K562 (cell line): ENCODE data around the gene RAD51D. TPM values are rescaled to one million over a fixed set of nuclear protein-coding genes. Genes with fewer than 3 reads are reported as not detected.
A peak's percentile ranks its signal among the peaks of the same experiment; 100 is the strongest.

Source experiments
- ATAC-seq: fragments of 200-7000 bp; cut with Tn5 transposase; 3 replicates; pipeline ENCODE4 v1.9.1; 2020; ENCODE audit warnings: moderate library complexity
- BruUV-seq: library from RNA; stranded (reverse); fragments of 400-500 nt; replicated peaks from 2 replicates; lab custom pipeline; 2021; lab: Mats Ljungman, UMichigan
- CTCF ChIA-PET: fragments of 300-600 bp; formaldehyde crosslinking; extraction: SDS; loops from one replicate; lab custom pipeline; 2021; ENCODE audit warnings: low intra/inter-chr PET ratio; lab: Yijun Ruan, JAX
- POLR2A ChIA-PET: fragments of 300-600, 350-650 bp; sonication (Branson Sonifier 250); formaldehyde crosslinking; extraction: SDS; loops from one replicate; lab custom pipeline; 2021; ENCODE audit warnings: antibody characterized with exemption, inconsistent platforms; lab: Yijun Ruan, JAX
- DNase-seq, 4 experiments: peaks; one replicate each; pipeline versions ENCODE4 v3.0.0 to v3.0.0-alpha.2; 2011 to 2018; ENCODE audit warnings: low spot score in 3 of 4, mixed read lengths in 3 of 4; ENCODE audit errors: extremely low read depth in 1 of 4
- FAIRE-seq: peaks from 2 replicates; lab custom pipeline; 2011; peaks lifted over from hg19 to GRCh38; lab: Jason Lieb, UNC
- H2AFZ ChIP-seq: 2 replicates; pipeline ENCODE4 v1.6.0; 2011; ENCODE audit warnings: low read depth, low read length, control low read depth, inconsistent platforms
- H3K27ac ChIP-seq: fragments of 200-600 bp; 3 replicates; pipeline ENCODE4 v1.8.0; 2011; ENCODE audit warnings: low read depth, mild to moderate bottlenecking, control low read depth, inconsistent platforms, low read length, moderate library complexity, mixed read lengths; ENCODE audit errors: extremely low read depth
- H3K27me3 ChIP-seq, 2 experiments: fragments of 300-600 bp in 1 of 2; 2 replicates in 1 of 2; 3 replicates in 1 of 2; pipeline versions ENCODE4 v1.6.0 to v1.8.0; 2011; ENCODE audit warnings: inconsistent platforms in 2 of 2, low read length in 2 of 2, mild to moderate bottlenecking in 1 of 2, mixed read lengths in 1 of 2, moderate library complexity in 1 of 2; ENCODE audit not compliant: control insufficient read depth in 2 of 2, insufficient read depth in 2 of 2
- H3K36me3 ChIP-seq: fragments of 300-600 bp; 3 replicates; pipeline ENCODE4 v1.8.0; 2011; ENCODE audit warnings: mild to moderate bottlenecking, low read length, inconsistent platforms; ENCODE audit not compliant: control insufficient read depth, insufficient read depth
- H3K4me1 ChIP-seq, 2 experiments: fragments of 200-600 bp in 1 of 2; replicated peaks in 1 of 2; 2 replicates in 1 of 2; 3 replicates in 1 of 2; pipeline versions ENCODE4 v1.5.1 to v1.8.0; 2011; ENCODE audit warnings: inconsistent platforms in 2 of 2, low read length in 2 of 2, mild to moderate bottlenecking in 1 of 2, mixed read lengths in 1 of 2, moderate library complexity in 1 of 2; ENCODE audit not compliant: control insufficient read depth in 2 of 2, insufficient read depth in 2 of 2
- H3K4me2 ChIP-seq: 2 replicates; pipeline ENCODE4 v1.6.1; 2011; ENCODE audit warnings: low read length, control low read depth, inconsistent platforms, mixed read lengths; ENCODE audit not compliant: insufficient read depth
- H3K4me3 ChIP-seq: fragments of 200-600 bp; sonication (generic), shearing (Covaris generic); 2 replicates; pipeline ENCODE4 v1.5.1; 2016; ENCODE audit warnings: control low read depth, inconsistent platforms
- H3K79me2 ChIP-seq: fragments of 200-600 bp; 3 replicates; pipeline ENCODE4 v1.8.0; 2011; ENCODE audit warnings: low read length, inconsistent platforms; ENCODE audit not compliant: control insufficient read depth, insufficient read depth
- H3K9ac ChIP-seq, 2 experiments: 2 replicates each; pipeline versions ENCODE4 v1.6.0 to v1.6.1; 2011; ENCODE audit warnings: low read depth in 2 of 2, low read length in 2 of 2, control low read depth in 1 of 2, inconsistent platforms in 1 of 2, mild to moderate bottlenecking in 1 of 2, mixed read lengths in 1 of 2; ENCODE audit not compliant: insufficient read depth in 1 of 2
- H3K9me1 ChIP-seq: one replicate; pipeline ENCODE4 v1.6.0; 2011; ENCODE audit warnings: inconsistent platforms, mild to moderate bottlenecking, low read length, moderate library complexity; ENCODE audit not compliant: control insufficient read depth, insufficient read depth
- H3K9me3 ChIP-seq: replicated peaks from 2 replicates; pipeline ENCODE4 v1.5.1; 2011; ENCODE audit warnings: low read depth, low read length, inconsistent platforms; ENCODE audit not compliant: control insufficient read depth, insufficient read depth
- H4K20me1 ChIP-seq: replicated peaks from 2 replicates; pipeline ENCODE4 v1.6.1; 2011; ENCODE audit warnings: low read length, inconsistent platforms, mixed read lengths; ENCODE audit not compliant: control insufficient read depth, insufficient read depth
- EHMT2 ChIP-seq: fragments of 450-650 bp; IDR thresholded peaks from 2 replicates; pipeline ENCODE4 v1.6.1; 2018; ENCODE audit warnings: antibody characterized with exemption
- ESRRA ChIP-seq: fragments of 450-650 bp; IDR thresholded peaks from 2 replicates; pipeline ENCODE4 v1.6.1; 2014; ENCODE audit warnings: low read depth, mild to moderate bottlenecking, moderate library complexity, borderline replicate concordance
- ETV1 ChIP-seq: fragments of 450-650 bp; conservative IDR thresholded peaks from 2 replicates; pipeline ENCODE4 v1.6.1; 2016; ENCODE audit warnings: missing genetic modification characterization, control low read depth, low read depth, missing compliant biosample characterization
- GATAD2A ChIP-seq: fragments of 450-650 bp; IDR thresholded peaks from 2 replicates; pipeline ENCODE4 v1.6.1; 2017
- HMG20A ChIP-seq: fragments of 450-650 bp; formaldehyde crosslinking; conservative IDR thresholded peaks from 2 replicates; pipeline ENCODE4 v1.4.0; 2020; ENCODE audit warnings: mild to moderate bottlenecking, mixed read lengths
- SAFB ChIP-seq: fragments of 200-400 bp; formaldehyde crosslinking; IDR thresholded peaks from 2 replicates; pipeline ENCODE4 v1.6.1; 2017; ENCODE audit warnings: low read depth, low read length, borderline replicate concordance
- SIRT6 ChIP-seq: IDR thresholded peaks from one replicate; pipeline ENCODE4 v1.6.1; 2012; ENCODE audit warnings: low read depth, mild to moderate bottlenecking, control low read depth, inconsistent platforms, low read length, moderate library complexity
- SRSF9 ChIP-seq: fragments of 200-400 bp; formaldehyde crosslinking; IDR thresholded peaks from 2 replicates; pipeline ENCODE4 v1.6.1; 2017; ENCODE audit warnings: low read depth, low read length, borderline replicate concordance
- TAL1 ChIP-seq: fragments of 450-650 bp; IDR thresholded peaks from 2 replicates; pipeline ENCODE4 v1.6.1; 2016; ENCODE audit warnings: mild to moderate bottlenecking
- TARDBP ChIP-seq: fragments of 450-650 bp; IDR thresholded peaks from 2 replicates; pipeline ENCODE4 v1.6.1; 2016
- ZNF24 ChIP-seq: fragments of 450-650 bp; IDR thresholded peaks from 2 replicates; pipeline ENCODE4 v1.6.1; 2016
- WGBS: fragments of 100-300 bp; shearing (Covaris generic); methylation state at CpG from one replicate; pipeline ENCODE4 v1.1.6; 2016; ENCODE audit warnings: low coverage, mixed read lengths; ENCODE audit not compliant: insufficient coverage; ENCODE audit errors: missing lambda C conversion rate; 5-methylcytosine and 5-hydroxymethylcytosine counted together
- in situ Hi-C: fragments of 300-500 bp; cut with MboI; formaldehyde crosslinking; loops from 4 replicates; pipeline ENCODE4 v1.15.0; 2018; ENCODE audit warnings: inconsistent platforms, mixed read lengths
- intact Hi-C: fragments of 100-400 bp; cut with micrococcal nuclease; formaldehyde crosslinking; loops from 2 replicates; pipeline ENCODE4 v1.14.2; 2022
- polyA plus RNA-seq, 8 experiments: library from polyadenylated mRNA; depleted of rRNA in 4 of 8; stranded (reverse) in 5 of 8; unstranded in 3 of 8; fragments of >200 nt; fragmentation: Nextera tagmentation in 2 of 8; fragmentation: Illumina TruSeq in 1 of 8; extraction: Ambion mirVana in 2 of 8; extraction: Trizol in 1 of 8; gene quantifications; 2 replicates each; pipeline versions ENCODE4 v1.2.1 to v1.2.3, GENCODE V29; 2011 to 2014; ENCODE audit warnings: inconsistent platforms in 1 of 8, missing spikeins in 1 of 8
- total RNA-seq, 7 experiments: library from RNA; depleted of rRNA in 6 of 7; stranded (reverse); fragments of >200 nt in 6 of 7; fragmentation: Illumina TruSeq in 2 of 7; extraction: Trizol in 2 of 7; gene quantifications; 2 replicates each; pipeline versions ENCODE4 v1.2.1 to v1.2.3, GENCODE V29; 2011 to 2021; ENCODE audit warnings: low replicate concordance in 1 of 7
- TF ChIP-seq, protein P1 (sequence below): fragments of 450-650 bp; IDR thresholded peaks from 2 replicates; pipeline ENCODE4 v1.6.1; 2016; ENCODE audit warnings: borderline replicate concordance

RAD51D gene
- total and polyA plus RNA-seq, 9 of the 15 experiments (the other 6 are each of a cell fraction or from before 2014, with no cell fraction given): 2.2 to 16.9 (median 8.7) TPM

- Histone ChIP-seq H3K9me1 (no peaks in the 10 kb centered on the region), H3K9ac (no peak overlapping the region), H3K4me2 (no peak overlapping the region), H3K9me3 (no peaks in the 10 kb centered on the region), H3K27me3 (peaks cover 25 to 33% of the 10 kb centered on the region in 2 experiments), H3K79me2 (peaks cover 9% of the 10 kb centered on the region), H3K4me3 (no peak overlapping the region), H2AFZ (no peak overlapping the region), H3K27ac (no peak overlapping the region), H3K36me3 (no peaks in the 10 kb centered on the region), H3K4me1 (peaks cover 0 to 9% of the 10 kb centered on the region in 2 experiments; a peak in 3 of 5 replicates), H4K20me1 (0 out of 2 replicates have a peak, but pooled peaks cover 3% of the 10 kb centered on the region)
- TF ChIP-seq ETV1 (no peak), TARDBP (no peak), SAFB (no peak), SIRT6 (no peak), EHMT2 (no peak), ESRRA (peak; percentile 46; the same call in 1 of the 2 replicates), TAL1 (no peak), SRSF9 (no peak), ZNF24 (peak; percentile 62; the same call in 1 of the 2 replicates), GATAD2A (no peak), HMG20A (CRISPR knock-in tag) (no peak)
- TF ChIP-seq, protein P1, sequence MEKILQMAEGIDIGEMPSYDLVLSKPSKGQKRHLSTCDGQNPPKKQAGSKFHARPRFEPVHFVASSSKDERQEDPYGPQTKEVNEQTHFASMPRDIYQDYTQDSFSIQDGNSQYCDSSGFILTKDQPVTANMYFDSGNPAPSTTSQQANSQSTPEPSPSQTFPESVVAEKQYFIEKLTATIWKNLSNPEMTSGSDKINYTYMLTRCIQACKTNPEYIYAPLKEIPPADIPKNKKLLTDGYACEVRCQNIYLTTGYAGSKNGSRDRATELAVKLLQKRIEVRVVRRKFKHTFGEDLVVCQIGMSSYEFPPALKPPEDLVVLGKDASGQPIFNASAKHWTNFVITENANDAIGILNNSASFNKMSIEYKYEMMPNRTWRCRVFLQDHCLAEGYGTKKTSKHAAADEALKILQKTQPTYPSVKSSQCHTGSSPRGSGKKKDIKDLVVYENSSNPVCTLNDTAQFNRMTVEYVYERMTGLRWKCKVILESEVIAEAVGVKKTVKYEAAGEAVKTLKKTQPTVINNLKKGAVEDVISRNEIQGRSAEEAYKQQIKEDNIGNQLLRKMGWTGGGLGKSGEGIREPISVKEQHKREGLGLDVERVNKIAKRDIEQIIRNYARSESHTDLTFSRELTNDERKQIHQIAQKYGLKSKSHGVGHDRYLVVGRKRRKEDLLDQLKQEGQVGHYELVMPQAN: no peak
- ChIA-PET POLR2A (no interaction called here), CTCF (no interaction called here)
- DNase-seq (no peak), FAIRE-seq (no peak), ATAC-seq (no peak)
- BruUV-seq: no TSS peak
- in situ Hi-C loops: loop anchor here (10.0 kb wide), 1 partner anchor 598 kb away; no protein-coding TSS in a partner anchor
- 22% methylated on average over 4 of the region's 4 CpGs for WGBS
- intact Hi-C loops: loop anchor here (10.0 kb wide), 1 partner anchor 388 kb away; the partner anchor contains the start of gene SLFN12L
Measured at GRCh38 chr17:35146214-35146833, 26.7 kb upstream of the RAD51D start.
